ENCODE data around the gene QSOX1. TPM values are rescaled to one million over a fixed set of nuclear protein-coding genes. Genes with fewer than 3 reads are reported as not detected.

Gene QSOX1
- total RNA-seq, 4 donors from 2014 or later: 65.9 to 124 (median 93.7) TPM

DNA sequence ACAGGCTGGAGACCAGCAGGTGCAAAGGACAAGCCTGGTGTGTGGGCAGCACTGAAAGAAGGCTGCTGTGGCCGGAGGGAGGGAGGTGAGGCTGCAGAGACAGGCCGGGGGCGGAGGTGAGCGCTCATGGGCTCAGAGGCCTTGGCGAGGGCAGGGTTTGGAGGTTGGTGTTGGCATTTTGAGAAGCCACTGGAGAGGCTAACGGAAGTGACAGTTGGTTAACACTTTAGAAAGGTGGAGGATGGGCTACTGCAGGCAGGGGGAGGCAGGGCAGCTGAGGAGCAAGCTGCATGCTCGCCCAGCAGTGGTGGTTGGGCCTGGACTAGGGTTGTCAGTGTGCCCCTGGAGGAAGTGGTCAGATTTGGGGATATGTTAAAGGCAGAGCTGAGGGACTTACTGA, 37.5 kb downstream of the QSOX1 start:
- Histone ChIP-seq H3K9me3 (no peaks in the 10 kb centered on the region), H3K27ac (no peak overlapping the region), H3K4me3 (no peak overlapping the region), H3K36me3 (peaks cover 2 to 64% of the 10 kb centered on the region in 2 donors), H3K4me1 (no peaks in the 10 kb centered on the region), H3K27me3 (no peaks in the 10 kb centered on the region)
- intact Hi-C loops (cut with DNase I; ENCODE audit: low total_unique reads): no loop called here
- ATAC-seq (no peak), DNase-seq (no peak)
- TF ChIP-seq POLR2A (IDR thresholded peaks at IDR 0.05): no peak
- in situ Hi-C loops (cut with MboI; ENCODE audit: low sequenced_read_pairs in 4 of 4): loop anchor here in 3 of 4 donors (25.0 kb wide), 2 partner anchors 105 to 480 kb away; no protein-coding TSS in a partner anchor

- no peaks in the 10 kb centered on the region for H3K4me1 ChIP-seq
- H3K4me3 ChIP-seq: no peak overlapping the region
- ATAC-seq: no peak
- intact Hi-C loops (cut with DNase I; ENCODE audit: low total_unique reads): no loop called here
- H3K36me3 ChIP-seq: peaks cover 2 to 69% of the 10 kb centered on the region in 2 donors
- TF ChIP-seq POLR2A (IDR thresholded peaks at IDR 0.05): no peak
- no peak for TF ChIP-seq CTCF (IDR thresholded peaks at IDR 0.05 in 4 of 5, conservative IDR thresholded peaks at IDR 0.05 in 1 of 5)
- H3K9me3 ChIP-seq: no peaks in the 10 kb centered on the region
- no peaks in the 10 kb centered on the region for H3K27me3 ChIP-seq
- DNase-seq: no peak
- no peak overlapping the region for H3K27ac ChIP-seq
- in situ Hi-C loops (cut with MboI; ENCODE audit: low sequenced_read_pairs in 4 of 4): loop anchor here in 3 of 4 donors (25.0 kb wide), 2 partner anchors 106 to 481 kb away; no protein-coding TSS in a partner anchor
Measured at GRCh38 chr1:180193141-180194047, 38.7 kb downstream of the QSOX1 start.

DNA sequence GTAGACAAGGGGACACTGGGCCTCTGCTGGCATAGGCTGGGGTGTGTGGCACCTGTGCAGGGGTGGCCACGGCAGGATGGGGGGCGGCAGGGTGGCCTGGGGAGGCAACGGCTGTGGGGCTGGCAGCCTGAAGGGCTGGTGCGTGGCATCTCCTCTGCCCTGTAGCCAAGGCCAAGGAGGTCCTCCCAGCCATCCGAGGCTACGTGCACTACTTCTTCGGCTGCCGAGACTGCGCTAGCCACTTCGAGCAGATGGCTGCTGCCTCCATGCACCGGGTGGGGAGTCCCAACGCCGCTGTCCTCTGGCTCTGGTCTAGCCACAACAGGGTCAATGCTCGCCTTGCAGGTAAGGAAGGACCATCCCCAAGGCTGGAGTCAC, 39.4 kb downstream of the QSOX1 start:
- ATAC-seq: no peak
- intact Hi-C loops (cut with DNase I; ENCODE audit: low total_unique reads): no loop called here
- Histone ChIP-seq H3K4me1 (no peaks in the 10 kb centered on the region), H3K27ac (no peak overlapping the region), H3K27me3 (no peaks in the 10 kb centered on the region), H3K36me3 (peaks cover 2 to 66% of the 10 kb centered on the region in 2 donors), H3K9me3 (no peaks in the 10 kb centered on the region), H3K4me3 (no peak overlapping the region)
- DNase-seq: no peak
- TF ChIP-seq CTCF (IDR thresholded peaks at IDR 0.05 in 4 of 5, conservative IDR thresholded peaks at IDR 0.05 in 1 of 5) (no peak), POLR2A (IDR thresholded peaks at IDR 0.05) (no peak)
- in situ Hi-C loops (cut with MboI; ENCODE audit: low sequenced_read_pairs in 4 of 4): loop anchor here in 3 of 4 donors (25.0 kb wide), 2 partner anchors 107 to 482 kb away; no protein-coding TSS in a partner anchor

DNA sequence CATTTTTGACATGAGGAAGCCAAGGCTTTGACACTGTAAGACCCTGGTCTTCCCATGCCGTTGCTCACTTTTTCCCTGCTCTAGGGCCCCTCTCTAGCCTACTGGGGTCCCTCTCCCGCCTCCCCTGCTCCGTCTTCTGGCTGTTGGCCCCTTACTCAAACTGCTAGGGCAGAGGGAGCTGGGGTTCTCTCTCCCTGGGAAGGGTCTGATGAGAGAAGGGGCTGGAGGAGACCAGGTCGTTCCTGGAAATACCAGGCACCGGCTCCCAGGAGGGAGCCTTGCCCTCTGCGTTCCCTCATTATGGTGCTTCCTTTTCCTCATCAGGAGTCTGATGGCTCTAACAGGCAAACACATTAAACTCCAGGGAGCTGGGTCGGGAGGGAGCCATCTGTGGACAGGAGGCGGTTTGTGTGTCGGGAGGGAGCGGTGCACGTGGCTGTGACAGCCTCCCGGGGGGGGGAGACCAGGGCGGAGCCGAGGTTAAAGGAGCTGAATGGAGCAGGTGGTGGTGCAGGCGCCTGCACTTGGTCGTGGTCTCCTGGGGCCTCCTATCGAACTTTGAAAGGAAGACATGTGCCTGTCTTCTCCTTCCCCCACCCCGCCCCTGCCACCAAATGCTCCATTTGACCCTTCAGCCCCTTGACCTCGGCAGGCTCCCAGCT, 40.0 kb downstream of the QSOX1 start:
- Histone ChIP-seq H3K27ac (no peak overlapping the region), H3K36me3 (peaks cover 2 to 60% of the 10 kb centered on the region in 2 donors), H3K4me3 (no peak overlapping the region), H3K27me3 (no peaks in the 10 kb centered on the region), H3K9me3 (no peaks in the 10 kb centered on the region), H3K4me1 (no peaks in the 10 kb centered on the region)
- TF ChIP-seq POLR2A (IDR thresholded peaks at IDR 0.05) (no peak), CTCF (IDR thresholded peaks at IDR 0.05 in 4 of 5, conservative IDR thresholded peaks at IDR 0.05 in 1 of 5) (no peak)
- intact Hi-C loops (cut with DNase I; ENCODE audit: low total_unique reads) (no loop called here), in situ Hi-C loops (cut with MboI; ENCODE audit: low sequenced_read_pairs in 4 of 4) (loop anchor here in 3 of 4 donors (25.0 kb wide), 2 partner anchors 107 to 482 kb away; no protein-coding TSS in a partner anchor)
- ATAC-seq (no peak), DNase-seq (no peak)

DNA sequence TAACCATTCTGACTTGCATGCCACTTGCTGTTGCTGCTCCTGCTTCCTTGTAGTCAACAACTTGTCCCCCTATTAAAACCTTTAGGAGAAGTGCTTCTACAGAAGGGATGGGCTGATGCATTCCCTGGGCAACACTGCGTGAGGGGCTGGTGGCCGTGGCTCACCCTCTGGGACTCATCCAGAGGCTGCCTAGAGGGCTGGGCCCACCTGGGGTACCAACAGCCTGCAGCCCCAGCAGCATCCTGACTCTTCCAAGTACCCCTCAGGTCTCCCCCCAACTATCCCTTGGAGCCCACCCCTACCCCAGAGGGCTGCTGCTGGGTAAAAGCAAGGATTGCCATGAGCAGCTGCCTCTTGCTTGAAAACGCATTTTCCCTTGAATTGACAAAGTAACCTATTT, 40.7 kb downstream of the QSOX1 start:
- no peak overlapping the region for H3K4me3 ChIP-seq
- H3K9me3 ChIP-seq: no peaks in the 10 kb centered on the region
- H3K27me3 ChIP-seq: no peaks in the 10 kb centered on the region
- H3K36me3 ChIP-seq: peaks cover 2 to 53% of the 10 kb centered on the region in 2 donors
- no peaks in the 10 kb centered on the region for H3K4me1 ChIP-seq
- H3K27ac ChIP-seq: no peak overlapping the region
- TF ChIP-seq CTCF (IDR thresholded peaks at IDR 0.05 in 4 of 5, conservative IDR thresholded peaks at IDR 0.05 in 1 of 5): no peak
- TF ChIP-seq POLR2A (IDR thresholded peaks at IDR 0.05): no peak
- DNase-seq (no peak), ATAC-seq (no peak)
- in situ Hi-C loops (cut with MboI; ENCODE audit: low sequenced_read_pairs in 4 of 4): loop anchor here in 3 of 4 donors (25.0 kb wide), 2 partner anchors 108 to 483 kb away; no protein-coding TSS in a partner anchor
- intact Hi-C loops (cut with DNase I; ENCODE audit: low total_unique reads): no loop called here
